Panc1 (cell line): Measurements from ENCODE around the gene CEP44.

ENCODE experiments used
- CTCF ChIP-seq: fragments of 450-650 bp; IDR thresholded peaks from 2 replicates; pipeline ENCODE4 v1.5.1; 2017; ENCODE audit warnings: mild to moderate bottlenecking
- POLR2AphosphoS5 ChIP-seq: IDR thresholded peaks from 2 replicates; pipeline ENCODE4 v1.6.1; 2012; ENCODE audit warnings: mild to moderate bottlenecking, low read depth, low read length, moderate library complexity
- REST ChIP-seq, 2 experiments: IDR thresholded peaks; 2 replicates each; pipeline ENCODE4 v1.6.1; 2011 to 2012; ENCODE audit warnings: low read depth in 2 of 2, control low read depth in 1 of 2, low read length in 1 of 2, mild to moderate bottlenecking in 1 of 2, moderate library complexity in 1 of 2; ENCODE audit not compliant: insufficient read depth in 1 of 2
- TCF7L2 ChIP-seq: IDR thresholded peaks from 2 replicates; pipeline ENCODE4 v1.6.1; 2011; ENCODE audit warnings: mild to moderate bottlenecking, low read depth, low read length, inconsistent platforms

- TF ChIP-seq CTCF (no peak), POLR2AphosphoS5 (peak; percentile 59; the same call in 1 of the 2 replicates), REST (IDR thresholded peaks at IDR 0.05; ENCODE audit: insufficient read depth in 1 of 2, low read depth in 2 of 2, low read length in 1 of 2) (no peak), TCF7L2 (peak; percentile 97)
Measured at GRCh38 chr4:174283507-174284471, at the start of gene CEP44, which contains the start of gene FBXO8.
